DND-41 (cell line): ENCODE data around the gene KCNK4.

ENCODE experiments used
- CTCF ChIP-seq: IDR thresholded peaks from 2 replicates; pipeline ENCODE4 v1.5.1; 2012; ENCODE audit warnings: borderline replicate concordance, low read length, moderate library complexity, mild to moderate bottlenecking; ENCODE audit not compliant: poor library complexity, severe bottlenecking; ENCODE audit errors: extremely low read depth
- EZH2 ChIP-seq: IDR thresholded peaks from 3 replicates; pipeline ENCODE4 v1.6.1; 2012; ENCODE audit warnings: borderline replicate concordance, low read depth, mild to moderate bottlenecking, moderate library complexity, low read length, inconsistent platforms; ENCODE audit not compliant: severe bottlenecking

- TF ChIP-seq EZH2 (no peak), CTCF (no peak)
Measured at GRCh38 chr11:64323373-64323772, 32.3 kb downstream of the KCNK4 start.
